GM12873 (cell line): Measurements from ENCODE around the gene TTC9C.

Source experiments
- TF ChIP-seq, protein P1 (sequence below): IDR thresholded peaks from 2 replicates; pipeline ENCODE4 v1.5.1; 2012; ENCODE audit warnings: low read depth, mild to moderate bottlenecking, moderate library complexity, low read length, control low read depth; ENCODE audit not compliant: insufficient read depth; ENCODE audit errors: missing control alignments

The TTC9C gene

DNA sequence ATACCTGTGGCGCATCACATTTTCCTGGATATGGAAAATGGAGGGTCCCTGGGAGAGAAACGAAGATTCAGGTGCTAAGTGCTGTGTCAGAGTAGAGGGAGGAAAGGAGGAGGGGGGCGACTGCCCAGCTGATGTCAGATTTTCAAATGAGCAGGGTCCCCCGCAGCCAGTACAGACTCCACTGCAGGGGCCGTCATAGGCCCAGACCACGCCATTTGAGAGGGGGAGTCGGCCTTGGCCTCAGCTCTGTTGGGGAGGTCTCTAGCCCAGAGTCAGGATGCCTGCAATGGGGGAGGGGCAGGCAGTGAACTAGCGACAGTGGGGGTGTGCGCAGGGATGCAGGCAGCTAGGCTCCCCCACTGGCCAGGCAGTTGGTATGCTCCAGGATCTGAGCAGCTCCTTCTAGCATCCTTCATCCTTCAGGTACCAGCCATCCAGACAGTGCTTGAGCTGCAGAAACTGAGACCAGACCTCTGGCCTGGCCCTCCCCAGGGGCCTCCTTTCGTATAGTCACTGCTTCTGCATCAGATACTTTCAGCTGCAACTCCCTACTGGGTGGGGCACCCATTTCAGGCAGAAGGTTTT lies 20.9 kb upstream of the TTC9C start, which contains the start of the genes BSCL2 and GNG3:
Gene BSCL2, minus strand, starts transcription at position 148 of the 585 bp plus-strand sequence. CDS start 229 bp downstream, outside the sequence.
Gene GNG3, plus strand, starts transcription at position 400 of the 585 bp plus-strand sequence. CDS start 620 bp downstream, outside the sequence.
- TF ChIP-seq, protein P1, sequence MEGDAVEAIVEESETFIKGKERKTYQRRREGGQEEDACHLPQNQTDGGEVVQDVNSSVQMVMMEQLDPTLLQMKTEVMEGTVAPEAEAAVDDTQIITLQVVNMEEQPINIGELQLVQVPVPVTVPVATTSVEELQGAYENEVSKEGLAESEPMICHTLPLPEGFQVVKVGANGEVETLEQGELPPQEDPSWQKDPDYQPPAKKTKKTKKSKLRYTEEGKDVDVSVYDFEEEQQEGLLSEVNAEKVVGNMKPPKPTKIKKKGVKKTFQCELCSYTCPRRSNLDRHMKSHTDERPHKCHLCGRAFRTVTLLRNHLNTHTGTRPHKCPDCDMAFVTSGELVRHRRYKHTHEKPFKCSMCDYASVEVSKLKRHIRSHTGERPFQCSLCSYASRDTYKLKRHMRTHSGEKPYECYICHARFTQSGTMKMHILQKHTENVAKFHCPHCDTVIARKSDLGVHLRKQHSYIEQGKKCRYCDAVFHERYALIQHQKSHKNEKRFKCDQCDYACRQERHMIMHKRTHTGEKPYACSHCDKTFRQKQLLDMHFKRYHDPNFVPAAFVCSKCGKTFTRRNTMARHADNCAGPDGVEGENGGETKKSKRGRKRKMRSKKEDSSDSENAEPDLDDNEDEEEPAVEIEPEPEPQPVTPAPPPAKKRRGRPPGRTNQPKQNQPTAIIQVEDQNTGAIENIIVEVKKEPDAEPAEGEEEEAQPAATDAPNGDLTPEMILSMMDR, result no peak

DNA sequence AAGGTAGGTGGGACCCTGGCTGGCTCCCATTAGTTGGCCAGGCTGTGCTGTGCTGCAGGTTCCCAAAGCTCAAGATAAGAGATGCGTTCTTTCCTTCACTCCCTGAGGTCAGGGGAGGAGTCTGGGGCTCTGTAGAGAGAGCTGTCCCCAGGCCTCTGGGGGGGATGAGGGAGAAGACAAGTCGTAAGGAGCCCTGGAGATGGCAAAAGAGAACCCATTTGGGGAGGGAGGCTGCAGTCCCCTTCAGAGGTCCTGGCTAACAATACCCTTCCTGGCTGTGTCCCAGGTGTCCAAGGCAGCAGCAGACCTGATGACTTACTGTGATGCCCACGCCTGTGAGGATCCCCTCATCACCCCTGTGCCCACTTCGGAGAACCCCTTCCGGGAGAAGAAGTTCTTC lies 19.9 kb upstream of the TTC9C start:
- TF ChIP-seq, protein P1, result no peak

DNA sequence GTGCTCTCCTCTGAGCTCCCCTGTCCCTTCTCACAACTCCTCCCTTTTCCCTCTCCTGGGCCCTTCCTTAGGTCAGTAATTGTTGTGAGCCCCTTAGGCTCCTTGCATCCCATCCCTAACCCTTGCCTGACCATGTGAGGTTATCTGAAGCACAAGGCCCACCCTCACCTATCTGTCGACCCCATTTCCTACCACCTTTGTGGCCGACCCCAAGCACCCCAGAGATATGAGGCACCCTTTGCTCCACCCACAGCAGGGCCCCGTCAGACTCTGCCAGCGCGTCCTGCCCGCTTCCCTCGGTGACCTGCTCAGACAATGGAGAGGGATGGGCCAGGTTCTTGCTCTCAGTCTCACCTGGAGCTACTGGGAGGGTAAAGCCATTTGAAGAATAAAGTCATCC lies 19.5 kb upstream of the TTC9C start:
- TF ChIP-seq, protein P1, result no peak

DNA sequence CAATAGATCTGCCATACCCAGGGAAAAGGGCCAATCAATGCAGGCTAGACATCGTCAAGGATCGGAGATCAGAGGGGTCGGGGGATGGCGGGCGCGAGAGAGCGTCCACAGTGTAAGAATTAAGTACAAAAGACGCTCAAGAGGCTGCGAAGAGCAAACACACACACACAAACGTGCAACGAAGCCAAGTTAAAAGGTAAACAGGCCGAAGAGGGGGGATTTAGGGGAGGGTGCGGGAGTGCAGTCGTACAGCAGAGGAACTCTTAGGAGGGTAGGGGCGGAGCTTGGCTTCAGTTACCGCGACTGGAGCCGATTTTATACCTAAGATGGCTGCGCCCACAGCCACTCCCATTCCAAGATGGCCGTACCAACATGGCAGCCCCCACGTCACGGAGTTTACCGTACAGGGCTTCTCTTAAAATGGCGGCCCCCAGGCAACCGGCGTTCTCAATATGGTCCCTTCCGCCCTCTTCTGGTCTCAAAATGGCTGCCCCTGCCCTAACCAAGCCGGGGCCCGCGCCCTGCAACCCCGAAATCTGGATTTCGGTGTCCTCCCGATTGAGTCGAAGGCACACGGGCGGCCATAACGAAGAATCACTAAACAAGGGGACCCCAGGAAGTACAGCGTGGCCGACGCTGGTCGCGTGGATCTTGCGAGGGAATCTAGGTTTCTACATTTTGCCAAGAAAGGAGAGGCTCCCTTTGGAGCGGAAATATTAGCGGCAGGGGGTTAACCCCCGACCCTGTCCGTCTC lies 18.9 kb upstream of the TTC9C start:
- TF ChIP-seq, protein P1, result no peak

DNA sequence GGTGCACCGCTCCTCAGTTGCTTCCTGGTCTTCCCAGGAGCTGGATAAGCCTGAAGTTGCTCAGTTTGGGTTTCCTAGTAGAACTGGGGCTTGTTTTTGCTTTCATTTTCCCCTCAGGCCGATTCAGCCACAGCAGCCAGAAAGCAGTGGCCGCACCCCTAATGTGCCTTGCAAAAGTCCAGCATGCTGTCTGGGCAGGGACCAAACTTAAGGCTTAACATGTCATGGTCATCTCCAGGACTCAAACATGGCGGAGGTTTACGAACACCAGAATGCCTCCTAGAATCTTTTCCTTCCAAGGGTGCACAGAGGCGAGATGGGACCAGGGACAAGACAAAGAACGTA lies 18.3 kb upstream of the TTC9C start:
- TF ChIP-seq, protein P1, result no peak

DNA sequence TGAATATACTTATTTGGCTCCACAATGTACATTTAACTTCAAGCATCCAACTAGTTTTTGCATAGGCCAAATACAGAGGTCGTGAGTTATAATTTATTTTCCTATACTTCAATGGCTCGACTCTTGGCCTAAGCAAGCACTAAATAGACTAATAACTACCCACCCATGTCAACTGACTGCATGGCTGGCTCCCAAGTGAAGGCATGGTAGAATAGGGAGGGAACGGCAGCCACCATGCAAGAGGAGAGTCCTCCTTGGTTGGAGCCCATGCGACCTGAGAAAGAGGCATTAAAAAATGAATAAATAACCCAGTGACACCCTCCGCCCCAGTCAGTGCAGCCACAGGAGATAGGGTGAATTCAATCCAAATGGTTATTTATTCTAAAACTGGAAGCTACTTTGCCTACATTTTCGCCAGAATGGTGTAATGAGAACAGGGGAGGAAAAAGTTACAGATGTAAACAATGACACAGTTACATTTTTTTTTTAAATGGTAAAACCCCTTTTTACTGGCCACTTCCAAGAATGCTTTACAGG lies 15.9 kb upstream of the TTC9C start:
- TF ChIP-seq, protein P1, result no peak

DNA sequence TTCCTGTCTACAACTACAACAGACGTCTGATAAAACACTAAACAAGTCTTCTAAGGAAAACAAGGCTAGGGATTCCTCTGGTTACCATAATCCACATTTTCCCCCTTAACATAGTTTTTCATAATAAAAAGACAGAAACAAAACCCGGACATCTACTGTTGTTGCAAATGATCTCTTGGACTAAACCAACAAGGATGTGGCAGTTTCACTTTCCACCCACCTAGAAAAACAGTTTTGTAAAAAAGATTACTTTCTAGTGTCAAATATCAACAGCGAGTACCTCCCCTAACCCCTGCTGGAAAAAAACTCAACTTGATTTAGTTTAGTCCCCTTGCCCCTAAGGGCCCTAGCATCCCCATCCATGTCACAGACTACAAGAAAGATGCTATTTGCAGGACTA lies 15.4 kb upstream of the TTC9C start:
- TF ChIP-seq, protein P1, result no peak
